ENCODE results near the gene KLRC2. TPM values are rescaled to one million over a fixed set of nuclear protein-coding genes. Genes with fewer than 3 reads are reported as not detected.

Gene KLRC2
- total RNA-seq, 1 experiment from 2014 or later, result not detected

- no peak overlapping the region for H3K4me3 Mint-ChIP-seq (ENCODE audit: unreplicated experiment)
- no TSS peak for BruUV-seq (replicated peaks)
- Histone ChIP-seq H3K27me3 (replicated peaks; ENCODE audit: control insufficient read depth, insufficient read depth, low read length) (no peaks in the 10 kb centered on the region), H3K9me3 (peaks cover 20% of the 10 kb centered on the region), H3K36me3 (ENCODE audit: control insufficient read depth, insufficient read depth, low read length) (no peaks in the 10 kb centered on the region), H3K4me1 (no peaks in the 10 kb centered on the region), H3K4me3 (ENCODE audit: low read depth, low read length) (no peak overlapping the region)
- intact Hi-C loops (cut with micrococcal nuclease; ENCODE audit: unreplicated experiment), result no loop called here
- no peaks in the 10 kb centered on the region for H3K27me3 Mint-ChIP-seq (ENCODE audit: insufficient read depth, unreplicated experiment)
- DNase-seq, result no peak
- H3K4me1 Mint-ChIP-seq (ENCODE audit: low read depth, unreplicated experiment), result no peaks in the 10 kb centered on the region
- no peaks in the 10 kb centered on the region for H3K36me3 Mint-ChIP-seq (ENCODE audit: insufficient read depth, unreplicated experiment)
- no peak overlapping the region for H3K27ac Mint-ChIP-seq (ENCODE audit: unreplicated experiment)
- CTCF ChIA-PET, result no interaction called here
- TF ChIP-seq CTCF (IDR thresholded peaks at IDR 0.05; ENCODE audit: insufficient read depth in 1 of 2, low read depth in 1 of 2, low read length in 1 of 2, severe bottlenecking in 1 of 2, unreplicated experiment in 1 of 2), result no peak
- peaks cover 36% of the 10 kb centered on the region for H3K9me3 Mint-ChIP-seq (ENCODE audit: unreplicated experiment)
- POLR2A ChIA-PET, result no interaction called here
These were observed 20.0 kb upstream of the KLRC2 start for GRCh38 chr12:10455766-10456165.

GRCh38 chr12:10454531-10454930 lies 18.7 kb upstream of the KLRC2 start:
- ChIA-PET POLR2A (no interaction called here), CTCF (no interaction called here)
- no peak overlapping the region for H3K27ac Mint-ChIP-seq (ENCODE audit: unreplicated experiment)
- peaks cover 35% of the 10 kb centered on the region for H3K9me3 Mint-ChIP-seq (ENCODE audit: unreplicated experiment)
- DNase-seq, result no peak
- Histone ChIP-seq H3K27me3 (replicated peaks; ENCODE audit: control insufficient read depth, insufficient read depth, low read length) (no peaks in the 10 kb centered on the region), H3K4me1 (no peaks in the 10 kb centered on the region), H3K36me3 (ENCODE audit: control insufficient read depth, insufficient read depth, low read length) (no peaks in the 10 kb centered on the region), H3K9me3 (peaks cover 20% of the 10 kb centered on the region), H3K4me3 (ENCODE audit: low read depth, low read length) (no peak overlapping the region)
- no peak for TF ChIP-seq CTCF (IDR thresholded peaks at IDR 0.05; ENCODE audit: insufficient read depth in 1 of 2, low read depth in 1 of 2, low read length in 1 of 2, severe bottlenecking in 1 of 2, unreplicated experiment in 1 of 2)
- intact Hi-C loops (cut with micrococcal nuclease; ENCODE audit: unreplicated experiment), result no loop called here
- H3K4me1 Mint-ChIP-seq (ENCODE audit: low read depth, unreplicated experiment), result no peaks in the 10 kb centered on the region
- H3K36me3 Mint-ChIP-seq (ENCODE audit: insufficient read depth, unreplicated experiment), result no peaks in the 10 kb centered on the region
- H3K27me3 Mint-ChIP-seq (ENCODE audit: insufficient read depth, unreplicated experiment), result no peaks in the 10 kb centered on the region
- BruUV-seq (replicated peaks), result no TSS peak
- no peak overlapping the region for H3K4me3 Mint-ChIP-seq (ENCODE audit: unreplicated experiment)

- intact Hi-C loops (cut with micrococcal nuclease; ENCODE audit: unreplicated experiment), result no loop called here
- POLR2A ChIA-PET, result no interaction called here
These were observed 17.3 kb upstream of the KLRC2 start, which contains the start of gene KLRC1 for GRCh38 chr12:10453156-10453555. Gene KLRC1, minus strand, starts transcription at chr12:10453377. Its CDS starts 2,221 bp downstream, at chr12:10451156.

More at GRCh38 chr12:10453156-10453555, 17.3 kb upstream of the KLRC2 start, which contains the start of gene KLRC1:
- no peaks in the 10 kb centered on the region for H3K27me3 Mint-ChIP-seq (ENCODE audit: insufficient read depth, unreplicated experiment)
- Histone ChIP-seq H3K36me3 (ENCODE audit: control insufficient read depth, insufficient read depth, low read length) (no peaks in the 10 kb centered on the region), H3K4me3 (ENCODE audit: low read depth, low read length) (no peak within 1 kb of the TSS), H3K27me3 (replicated peaks; ENCODE audit: control insufficient read depth, insufficient read depth, low read length) (no peaks in the 10 kb centered on the region), H3K9me3 (peaks cover 20% of the 10 kb centered on the region), H3K4me1 (no peaks in the 10 kb centered on the region)
- no peaks in the 10 kb centered on the region for H3K36me3 Mint-ChIP-seq (ENCODE audit: insufficient read depth, unreplicated experiment)
- no peak for TF ChIP-seq CTCF (IDR thresholded peaks at IDR 0.05; ENCODE audit: insufficient read depth in 1 of 2, low read depth in 1 of 2, low read length in 1 of 2, severe bottlenecking in 1 of 2, unreplicated experiment in 1 of 2)
- DNase-seq, result no peak
- H3K27ac Mint-ChIP-seq (ENCODE audit: unreplicated experiment), result no peak within 1 kb of the TSS
- no peaks in the 10 kb centered on the region for H3K4me1 Mint-ChIP-seq (ENCODE audit: low read depth, unreplicated experiment)
- BruUV-seq (replicated peaks), result no TSS peak
- H3K9me3 Mint-ChIP-seq (ENCODE audit: unreplicated experiment), result peaks cover 27% of the 10 kb centered on the region
- H3K4me3 Mint-ChIP-seq (ENCODE audit: unreplicated experiment), result no peak within 1 kb of the TSS
- CTCF ChIA-PET, result no interaction called here
